ENCODE measurements around the gene LY6G6F.
"Not testable (repeated sequence)": the region's sequence is repeated elsewhere in the genome, so short reads cannot be mapped to it uniquely, and the experiment has no call there.

The LY6G6F gene

GRCh38 chr6:31705931-31706330 is 735 bp upstream of the LY6G6F start:
- H3K27ac ChIP-seq: no peak overlapping the region
- TF ChIP-seq ZFX (IDR thresholded peaks at IDR 0.05): no peak
- TF ChIP-seq CTCF (conservative IDR thresholded peaks at IDR 0.05): no peak

- no peak overlapping the region for H3K27ac ChIP-seq
- TF ChIP-seq CTCF (conservative IDR thresholded peaks at IDR 0.05) (no peak), ZFX (IDR thresholded peaks at IDR 0.05) (no peak)
Observed at GRCh38 chr6:31707701-31708100, 1.0 kb downstream of the LY6G6F start.

GRCh38 chr6:31708224-31708623 is 1.6 kb downstream of the LY6G6F start:
- TF ChIP-seq CTCF (conservative IDR thresholded peaks at IDR 0.05): no peak
- TF ChIP-seq ZFX (IDR thresholded peaks at IDR 0.05): no peak
- no peak overlapping the region for H3K27ac ChIP-seq

- not testable (repeated sequence) for H3K27ac ChIP-seq
Observed at GRCh38 chr6:31709157-31709556, 2.5 kb downstream of the LY6G6F start.

- TF ChIP-seq CTCF (conservative IDR thresholded peaks at IDR 0.05): no peak
- TF ChIP-seq ZFX (IDR thresholded peaks at IDR 0.05): no peak
- no peak overlapping the region for H3K27ac ChIP-seq
Observed at GRCh38 chr6:31710523-31711219, 4.0 kb downstream of the LY6G6F start.

- no peak overlapping the region for H3K27ac ChIP-seq
- TF ChIP-seq ZFX (IDR thresholded peaks at IDR 0.05) (no peak), CTCF (conservative IDR thresholded peaks at IDR 0.05) (no peak)
Observed at GRCh38 chr6:31711233-31711632, 4.6 kb downstream of the LY6G6F start.

GRCh38 chr6:31712296-31712695 is 5.6 kb downstream of the LY6G6F start:
- TF ChIP-seq ZFX (IDR thresholded peaks at IDR 0.05) (no peak), CTCF (conservative IDR thresholded peaks at IDR 0.05) (no peak; the same call in 1 of the 2 replicates)
- no peak overlapping the region for H3K27ac ChIP-seq

- TF ChIP-seq CTCF (conservative IDR thresholded peaks at IDR 0.05): no peak
- TF ChIP-seq ZFX (IDR thresholded peaks at IDR 0.05): no peak
- no peak overlapping the region for H3K27ac ChIP-seq
Observed at GRCh38 chr6:31713465-31713864, 6.8 kb downstream of the LY6G6F start.
